Fibroblast of the aortic adventitia (primary cell): ENCODE results near the gene NINL. TPM values are rescaled to one million over a fixed set of nuclear protein-coding genes. Genes with fewer than 3 reads are reported as not detected.
A peak's percentile ranks its signal among the peaks of the same experiment; 100 is the strongest.
"Not testable (repeated sequence)": the region's sequence is repeated elsewhere in the genome, so short reads cannot be mapped to it uniquely, and the experiment has no call there.

Experiments used
- DNase-seq: peaks from one replicate; pipeline ENCODE4 v3.0.0-alpha.2; 2010; ENCODE audit warnings: low read depth
- H3K4me3 ChIP-seq: 2 replicates; pipeline ENCODE4 v1.5.1; 2011; ENCODE audit warnings: low read depth, mild to moderate bottlenecking, control low read depth, low read length, moderate library complexity
- total RNA-seq: library from RNA; depleted of rRNA; stranded (reverse); fragments of >200 nt; gene quantifications from 2 replicates; pipeline ENCODE4 v1.2.3, GENCODE V29; 2012; ENCODE audit warnings: low replicate concordance
- TF ChIP-seq, protein P1 (sequence below): IDR thresholded peaks from 2 replicates; pipeline ENCODE4 v1.5.1; 2011; ENCODE audit warnings: mild to moderate bottlenecking, low read length, control low read depth, inconsistent platforms; ENCODE audit not compliant: insufficient read depth

The NINL gene
- total RNA-seq: 6.5 and 31.0 TPM in 2 replicates

DNA sequence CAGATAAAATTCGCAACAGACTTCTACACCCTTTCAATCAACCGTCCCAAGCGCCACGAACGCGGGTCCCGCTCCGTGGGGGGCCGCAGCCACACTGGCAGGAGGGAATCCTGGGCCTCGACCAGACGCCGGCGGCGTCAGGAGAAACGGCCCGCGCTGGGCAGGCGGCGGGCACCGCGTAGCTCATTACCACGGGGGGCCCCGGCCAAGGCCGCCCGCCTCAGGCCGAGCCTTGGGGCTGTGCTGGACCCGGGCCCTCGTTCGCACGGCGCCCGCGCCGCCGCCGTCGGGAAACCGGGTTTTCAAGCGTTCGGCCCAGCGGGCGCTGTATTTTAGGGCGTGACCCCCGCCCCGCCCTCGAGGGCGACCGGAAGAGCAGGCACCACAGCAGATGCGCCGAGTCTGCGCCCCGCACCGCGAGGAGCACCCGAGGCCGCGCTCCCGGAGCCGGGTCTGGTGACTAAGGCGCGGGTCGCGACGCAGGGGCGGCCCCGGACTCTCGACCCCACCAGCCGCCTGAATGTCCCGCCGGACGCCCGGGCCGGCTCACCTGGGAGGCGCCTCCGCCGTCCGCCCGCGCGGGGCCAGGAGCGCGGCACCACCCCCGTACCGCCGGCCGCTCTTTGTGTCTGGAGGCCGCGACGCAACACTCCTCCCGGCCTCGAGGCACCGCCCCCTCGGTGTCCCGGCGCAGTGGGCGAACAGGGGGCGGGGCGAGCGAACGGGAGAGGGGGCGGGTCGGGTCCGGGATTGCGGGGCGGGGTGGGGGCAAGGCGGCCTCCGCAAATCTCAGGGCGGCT lies at the start of gene NINL:
Gene NINL (minus strand): TSS at position 627 of the 800 bp plus-strand sequence. CDS start 58,944 bp downstream, outside the sequence.
- TF ChIP-seq, protein P1, sequence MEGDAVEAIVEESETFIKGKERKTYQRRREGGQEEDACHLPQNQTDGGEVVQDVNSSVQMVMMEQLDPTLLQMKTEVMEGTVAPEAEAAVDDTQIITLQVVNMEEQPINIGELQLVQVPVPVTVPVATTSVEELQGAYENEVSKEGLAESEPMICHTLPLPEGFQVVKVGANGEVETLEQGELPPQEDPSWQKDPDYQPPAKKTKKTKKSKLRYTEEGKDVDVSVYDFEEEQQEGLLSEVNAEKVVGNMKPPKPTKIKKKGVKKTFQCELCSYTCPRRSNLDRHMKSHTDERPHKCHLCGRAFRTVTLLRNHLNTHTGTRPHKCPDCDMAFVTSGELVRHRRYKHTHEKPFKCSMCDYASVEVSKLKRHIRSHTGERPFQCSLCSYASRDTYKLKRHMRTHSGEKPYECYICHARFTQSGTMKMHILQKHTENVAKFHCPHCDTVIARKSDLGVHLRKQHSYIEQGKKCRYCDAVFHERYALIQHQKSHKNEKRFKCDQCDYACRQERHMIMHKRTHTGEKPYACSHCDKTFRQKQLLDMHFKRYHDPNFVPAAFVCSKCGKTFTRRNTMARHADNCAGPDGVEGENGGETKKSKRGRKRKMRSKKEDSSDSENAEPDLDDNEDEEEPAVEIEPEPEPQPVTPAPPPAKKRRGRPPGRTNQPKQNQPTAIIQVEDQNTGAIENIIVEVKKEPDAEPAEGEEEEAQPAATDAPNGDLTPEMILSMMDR: no peak
- DNase-seq: peak; percentile 45
- H3K4me3 ChIP-seq: peak within 1 kb of the TSS; percentile 71

DNA sequence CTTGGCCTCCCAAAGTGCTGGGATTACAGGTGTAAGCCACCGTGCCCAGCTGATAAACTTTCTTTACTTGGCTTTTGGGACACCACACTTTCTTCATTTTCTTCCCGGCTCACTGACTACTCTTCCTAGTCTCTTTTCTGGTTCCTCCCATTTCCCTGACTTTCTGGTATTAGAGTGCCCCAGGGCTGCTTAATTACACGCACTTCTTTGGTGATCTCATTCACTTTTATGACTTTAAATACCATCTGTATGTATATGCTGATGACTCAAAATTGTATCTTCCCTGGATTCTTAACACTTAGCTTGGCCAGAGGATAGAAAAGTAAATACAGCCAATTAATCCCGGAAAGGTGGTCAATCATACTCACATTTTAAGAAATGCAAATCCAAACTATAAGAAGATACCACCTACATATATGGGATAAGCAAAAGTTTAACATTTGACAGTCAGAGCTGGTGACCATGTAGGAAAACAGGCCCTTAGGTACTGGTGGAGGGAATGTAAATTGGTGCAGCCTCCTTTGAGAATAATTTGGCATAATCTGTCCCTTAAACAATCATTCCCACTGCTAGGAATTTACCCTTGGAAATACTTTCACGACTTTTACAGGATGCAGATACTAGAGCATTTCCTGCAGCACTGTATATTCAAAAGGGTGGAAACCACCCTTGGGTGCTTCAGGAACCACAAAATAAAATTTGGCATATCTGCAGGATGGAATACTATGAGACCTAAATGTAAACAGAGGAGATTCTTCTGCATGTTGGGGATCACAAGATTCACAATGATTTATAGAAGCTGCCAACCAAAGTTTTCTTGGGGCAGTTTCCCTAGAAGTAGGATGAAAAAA lies 47.8 kb upstream of the NINL start:
- TF ChIP-seq, protein P1: no peak
- no peak for DNase-seq
- no peak overlapping the region for H3K4me3 ChIP-seq

DNA sequence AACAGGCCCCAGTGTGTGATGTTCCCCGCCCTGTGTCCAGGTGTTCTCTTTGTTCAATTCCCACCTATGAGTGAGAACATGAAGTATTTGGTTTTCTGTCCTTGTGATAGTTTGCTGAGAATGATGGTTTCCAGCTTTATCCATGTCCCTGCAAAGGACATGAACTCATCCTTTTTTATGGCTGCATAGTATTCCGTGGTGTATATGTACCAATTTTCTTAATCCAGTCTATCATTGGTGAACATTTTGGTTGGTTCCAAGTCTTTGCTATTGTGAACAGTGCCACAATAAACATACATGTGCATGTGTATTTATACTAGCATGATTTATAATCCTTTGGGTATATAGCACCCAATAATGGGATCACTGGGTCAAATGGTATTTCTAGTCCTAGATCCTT lies 45.3 kb upstream of the NINL start:
- not testable (repeated sequence) for H3K4me3 ChIP-seq, DNase-seq

DNA sequence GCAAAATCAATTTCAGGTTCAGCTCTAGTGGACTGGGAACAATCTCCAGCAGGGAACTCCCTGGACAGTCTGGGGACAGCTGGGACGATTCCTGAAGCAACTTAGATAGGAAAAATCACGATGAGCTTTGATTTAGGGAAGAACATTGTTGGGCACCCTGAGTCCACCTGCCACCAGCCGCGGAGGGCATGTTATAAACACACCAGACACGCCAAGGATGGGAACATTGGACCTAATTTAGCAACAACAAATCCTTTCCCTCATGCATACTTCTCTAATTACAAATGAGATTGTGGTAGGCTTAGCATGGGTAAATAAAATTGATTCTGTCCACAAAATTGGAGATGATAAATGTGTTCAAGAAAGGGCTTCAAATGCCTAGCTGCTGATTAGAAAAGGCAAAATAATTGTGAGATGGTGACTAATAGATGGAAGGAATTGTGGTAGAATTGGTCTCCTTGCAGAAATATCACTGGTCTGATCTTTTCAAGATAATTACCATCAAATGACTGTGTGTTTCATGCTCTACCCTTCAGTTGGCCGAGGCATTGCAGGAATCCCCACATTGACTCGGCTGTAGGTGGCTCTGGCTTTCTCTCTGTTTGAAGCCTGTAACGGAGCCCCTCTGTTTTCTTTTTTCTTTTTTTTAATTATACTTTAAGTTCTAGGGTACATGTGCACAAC lies 44.6 kb upstream of the NINL start:
- no peak overlapping the region for H3K4me3 ChIP-seq
- DNase-seq: no peak
- TF ChIP-seq, protein P1: no peak

DNA sequence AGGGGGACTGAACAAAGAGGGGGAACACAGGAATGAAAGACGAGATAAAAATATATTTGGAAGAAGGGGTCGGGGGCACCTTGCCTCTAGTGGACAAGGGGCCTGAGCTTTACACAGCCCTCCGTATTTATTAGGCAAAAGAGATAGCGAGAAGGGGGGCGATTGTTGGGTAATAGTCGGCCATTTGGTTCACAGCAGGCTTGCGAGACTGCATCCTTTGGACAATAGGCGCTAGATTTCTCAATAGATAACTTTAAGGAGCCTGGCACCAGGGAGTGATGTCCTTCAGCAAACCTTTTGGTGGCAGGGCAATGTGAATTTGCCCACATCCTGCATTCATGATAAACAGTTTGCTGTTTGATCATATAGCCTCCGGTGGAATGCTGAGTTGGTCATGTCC lies 41.4 kb upstream of the NINL start:
- TF ChIP-seq, protein P1: no peak
- H3K4me3 ChIP-seq: no peak overlapping the region
- DNase-seq: no peak

DNA sequence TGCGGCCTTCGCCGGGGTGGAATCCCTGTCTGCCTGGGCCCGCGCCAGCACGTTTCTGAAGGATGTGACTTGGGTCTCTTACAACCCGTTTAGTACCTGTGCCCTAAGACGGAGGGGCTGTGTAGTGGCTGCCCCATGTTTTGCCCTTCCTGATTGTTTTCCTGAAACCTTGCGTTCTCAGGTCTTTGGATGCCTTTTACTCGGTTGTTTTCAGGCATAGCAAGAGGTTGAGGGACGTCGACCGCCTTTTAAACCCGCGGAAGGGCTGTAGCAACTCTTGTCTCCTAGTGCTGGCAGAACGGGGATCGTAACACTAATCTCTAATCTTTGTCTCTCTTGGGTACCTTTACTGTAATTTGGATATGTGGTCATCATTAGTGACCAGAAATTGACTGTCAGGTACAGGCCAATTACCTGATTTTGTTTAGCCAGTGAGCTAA lies 39.2 kb upstream of the NINL start:
- TF ChIP-seq, protein P1: no peak
- H3K4me3 ChIP-seq: peak overlapping the region; percentile 90
- DNase-seq: no peak
